ENCODE results near the gene TRNT1.

Gene TRNT1

GRCh38 chr3:3089017-3089416, 37.7 kb upstream of the TRNT1 start:
- Histone ChIP-seq H3K79me2 (ENCODE audit: insufficient read depth, low read length) (no peaks in the 10 kb centered on the region), H2AFZ (ENCODE audit: low read depth, low read length) (no peak overlapping the region)
- ATAC-seq (ENCODE audit: insufficient read depth, low read depth) = no peak

GRCh38 chr3:3097958-3098357, 28.8 kb upstream of the TRNT1 start:
- Histone ChIP-seq H3K36me3 (ENCODE audit: insufficient read depth, low read length) (no peaks in the 10 kb centered on the region), H3K9me3 (ENCODE audit: insufficient read depth, low read length, severe bottlenecking) (no peaks in the 10 kb centered on the region), H3K79me2 (ENCODE audit: insufficient read depth, low read length) (no peaks in the 10 kb centered on the region), H4K20me1 (ENCODE audit: insufficient read depth, low read length) (no peaks in the 10 kb centered on the region), H3K4me1 (ENCODE audit: insufficient read depth, low read length) (no peaks in the 10 kb centered on the region), H3K9ac (ENCODE audit: low read depth, low read length) (no peak overlapping the region), H3K4me3 (ENCODE audit: low read depth in 1 of 2, low read length in 2 of 2) (no peak overlapping the region), H2AFZ (ENCODE audit: low read depth, low read length) (no peak overlapping the region), H3K27me3 (ENCODE audit: insufficient read depth, low read length, poor library complexity) (no peaks in the 10 kb centered on the region), H3K4me2 (ENCODE audit: insufficient read depth, low read length) (no peak overlapping the region), H3K27ac (ENCODE audit: low read length) (no peak overlapping the region)
- no peak for TF ChIP-seq CTCF (IDR thresholded peaks at IDR 0.05; ENCODE audit: borderline replicate concordance, extremely low read depth, low read length, poor library complexity, severe bottlenecking)
- TF ChIP-seq EZH2 (IDR thresholded peaks at IDR 0.05; ENCODE audit: borderline replicate concordance, low read depth, low read length, severe bottlenecking) = no peak
- ATAC-seq (ENCODE audit: insufficient read depth, low read depth) (no peak), DNase-seq (no peak)

More at GRCh38 chr3:3089017-3089416, 37.7 kb upstream of the TRNT1 start:
- Histone ChIP-seq H3K9ac (ENCODE audit: low read depth, low read length) (no peak overlapping the region), H3K4me1 (ENCODE audit: insufficient read depth, low read length) (no peaks in the 10 kb centered on the region), H3K27me3 (ENCODE audit: insufficient read depth, low read length, poor library complexity) (no peaks in the 10 kb centered on the region), H4K20me1 (ENCODE audit: insufficient read depth, low read length) (no peaks in the 10 kb centered on the region), H3K9me3 (ENCODE audit: insufficient read depth, low read length, severe bottlenecking) (no peaks in the 10 kb centered on the region), H3K4me3 (ENCODE audit: low read depth in 1 of 2, low read length in 2 of 2) (no peak overlapping the region), H3K4me2 (ENCODE audit: insufficient read depth, low read length) (no peak overlapping the region), H3K27ac (ENCODE audit: low read length) (no peak overlapping the region), H3K36me3 (ENCODE audit: insufficient read depth, low read length) (no peaks in the 10 kb centered on the region)
- TF ChIP-seq CTCF (IDR thresholded peaks at IDR 0.05; ENCODE audit: borderline replicate concordance, extremely low read depth, low read length, poor library complexity, severe bottlenecking) (no peak), EZH2 (IDR thresholded peaks at IDR 0.05; ENCODE audit: borderline replicate concordance, low read depth, low read length, severe bottlenecking) (no peak)
- no peak for DNase-seq

GRCh38 chr3:3101660-3102458, 24.9 kb upstream of the TRNT1 start:
- Histone ChIP-seq H3K27ac (ENCODE audit: low read length) (no peak overlapping the region), H3K9ac (ENCODE audit: low read depth, low read length) (no peak overlapping the region), H3K79me2 (ENCODE audit: insufficient read depth, low read length) (no peaks in the 10 kb centered on the region), H3K27me3 (ENCODE audit: insufficient read depth, low read length, poor library complexity) (no peaks in the 10 kb centered on the region), H3K4me2 (ENCODE audit: insufficient read depth, low read length) (no peak overlapping the region), H3K4me1 (ENCODE audit: insufficient read depth, low read length) (no peaks in the 10 kb centered on the region), H2AFZ (ENCODE audit: low read depth, low read length) (no peak overlapping the region), H4K20me1 (ENCODE audit: insufficient read depth, low read length) (no peaks in the 10 kb centered on the region), H3K9me3 (ENCODE audit: insufficient read depth, low read length, severe bottlenecking) (no peaks in the 10 kb centered on the region), H3K36me3 (ENCODE audit: insufficient read depth, low read length) (no peaks in the 10 kb centered on the region), H3K4me3 (ENCODE audit: low read depth in 1 of 2, low read length in 2 of 2) (no peak overlapping the region)
- no peak for DNase-seq
- ATAC-seq (ENCODE audit: insufficient read depth, low read depth) = no peak
- TF ChIP-seq CTCF (IDR thresholded peaks at IDR 0.05; ENCODE audit: borderline replicate concordance, extremely low read depth, low read length, poor library complexity, severe bottlenecking) (no peak), EZH2 (IDR thresholded peaks at IDR 0.05; ENCODE audit: borderline replicate concordance, low read depth, low read length, severe bottlenecking) (no peak)
